Body of pancreas (tissue), 4 donors: Measurements from ENCODE around the gene DDX41.

Experiments
- CTCF ChIP-seq, 7 experiments: fragments of 450-650 bp in 4 of 7; fragments of 200-600 bp in 3 of 7; sonication (generic) in 3 of 7; IDR thresholded peaks; one replicate each; pipeline ENCODE4 v1.5.1; 2016 to 2019; ENCODE audit warnings: antibody characterized with exemption in 7 of 7
- POLR2A ChIP-seq, 3 donors: fragments of 450-650 bp; IDR thresholded peaks; one replicate each; pipeline ENCODE4 v1.6.1; 2016; ENCODE audit warnings: antibody characterized with exemption in 3 of 3, mild to moderate bottlenecking in 2 of 3

DNA sequence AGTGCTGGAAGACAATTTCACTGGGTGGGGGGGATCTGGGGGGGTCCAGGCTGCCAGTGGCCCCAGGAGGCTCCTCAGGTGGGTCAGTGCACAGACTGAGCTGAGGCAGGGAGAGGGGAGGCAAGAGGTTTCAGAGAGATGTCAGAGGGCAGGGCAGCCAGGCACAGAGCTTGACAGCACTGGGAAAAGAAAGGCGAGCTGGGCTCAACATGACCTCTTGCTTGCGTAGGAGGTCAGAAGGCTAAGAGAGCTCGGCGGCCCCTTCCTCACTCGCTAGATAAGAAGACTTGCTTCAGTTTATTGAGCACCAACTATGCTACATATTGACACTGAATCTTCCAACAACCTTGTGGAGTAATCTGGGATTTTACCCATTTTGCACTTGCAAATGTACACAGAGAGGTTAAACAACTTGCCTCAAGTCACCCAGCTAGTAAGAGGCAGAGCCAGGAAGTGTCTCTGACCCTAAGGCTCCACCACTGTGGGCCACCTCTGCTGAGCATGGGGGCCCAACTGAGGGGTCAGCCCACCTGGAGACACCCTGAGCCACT lies 22.9 kb downstream of the DDX41 start:
- no peak for TF ChIP-seq CTCF (IDR thresholded peaks at IDR 0.05)
- no peak for TF ChIP-seq POLR2A (IDR thresholded peaks at IDR 0.05)
